ENCODE data around the gene LAMA4.

The LAMA4 gene

GRCh38 chr6:112235956-112236355 is 18.4 kb downstream of the LAMA4 start:
- H3K4me3 ChIP-seq (IDR thresholded peaks at IDR 0.05; ENCODE audit: insufficient read depth, low read depth, low read length): no peak overlapping the region
- TF ChIP-seq, protein P1, sequence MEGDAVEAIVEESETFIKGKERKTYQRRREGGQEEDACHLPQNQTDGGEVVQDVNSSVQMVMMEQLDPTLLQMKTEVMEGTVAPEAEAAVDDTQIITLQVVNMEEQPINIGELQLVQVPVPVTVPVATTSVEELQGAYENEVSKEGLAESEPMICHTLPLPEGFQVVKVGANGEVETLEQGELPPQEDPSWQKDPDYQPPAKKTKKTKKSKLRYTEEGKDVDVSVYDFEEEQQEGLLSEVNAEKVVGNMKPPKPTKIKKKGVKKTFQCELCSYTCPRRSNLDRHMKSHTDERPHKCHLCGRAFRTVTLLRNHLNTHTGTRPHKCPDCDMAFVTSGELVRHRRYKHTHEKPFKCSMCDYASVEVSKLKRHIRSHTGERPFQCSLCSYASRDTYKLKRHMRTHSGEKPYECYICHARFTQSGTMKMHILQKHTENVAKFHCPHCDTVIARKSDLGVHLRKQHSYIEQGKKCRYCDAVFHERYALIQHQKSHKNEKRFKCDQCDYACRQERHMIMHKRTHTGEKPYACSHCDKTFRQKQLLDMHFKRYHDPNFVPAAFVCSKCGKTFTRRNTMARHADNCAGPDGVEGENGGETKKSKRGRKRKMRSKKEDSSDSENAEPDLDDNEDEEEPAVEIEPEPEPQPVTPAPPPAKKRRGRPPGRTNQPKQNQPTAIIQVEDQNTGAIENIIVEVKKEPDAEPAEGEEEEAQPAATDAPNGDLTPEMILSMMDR (conservative IDR thresholded peaks at IDR 0.05; ENCODE audit: low read depth, low read length): no peak
- H3K4me1 ChIP-seq (ENCODE audit: low read depth, poor library complexity, severe bottlenecking): no peaks in the 10 kb centered on the region
- no peak overlapping the region for H2AFZ ChIP-seq (ENCODE audit: low read depth)
- H3K27ac ChIP-seq: no peak overlapping the region
- no peak overlapping the region for H3K4me2 ChIP-seq
- H4K20me1 ChIP-seq (ENCODE audit: insufficient read depth): no peaks in the 10 kb centered on the region
- no peak overlapping the region for H3K9ac ChIP-seq
- H3K79me2 ChIP-seq (ENCODE audit: insufficient read depth, low read depth): no peaks in the 10 kb centered on the region
- no peaks in the 10 kb centered on the region for H3K36me3 ChIP-seq (ENCODE audit: insufficient read depth)
- H3K27me3 ChIP-seq (ENCODE audit: insufficient read depth, low read depth): no peaks in the 10 kb centered on the region

DNA sequence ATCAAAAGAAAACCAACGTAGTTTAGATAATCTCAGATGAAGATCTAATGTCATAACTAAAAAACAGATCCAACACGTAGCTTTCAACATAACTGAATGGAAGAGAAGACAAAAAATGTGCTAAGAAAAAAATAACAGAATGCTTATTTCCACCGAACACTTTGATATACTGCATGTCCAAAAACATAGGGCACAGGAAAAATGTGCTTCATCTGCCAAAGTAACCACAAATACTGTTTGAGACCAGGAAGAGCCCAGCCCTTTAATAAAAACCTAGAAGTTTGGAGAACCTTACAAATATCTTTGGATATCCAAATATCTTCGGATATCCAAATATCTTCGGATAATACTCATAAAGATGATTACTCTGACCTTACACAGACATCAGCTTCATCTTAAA is 19.8 kb downstream of the LAMA4 start:
- Histone ChIP-seq H3K4me1 (ENCODE audit: low read depth, poor library complexity, severe bottlenecking) (no peaks in the 10 kb centered on the region), H3K4me2 (no peak overlapping the region), H4K20me1 (ENCODE audit: insufficient read depth) (no peaks in the 10 kb centered on the region), H2AFZ (ENCODE audit: low read depth) (no peak overlapping the region), H3K27me3 (ENCODE audit: insufficient read depth, low read depth) (no peaks in the 10 kb centered on the region), H3K9ac (no peak overlapping the region), H3K27ac (no peak overlapping the region), H3K79me2 (ENCODE audit: insufficient read depth, low read depth) (no peaks in the 10 kb centered on the region), H3K36me3 (ENCODE audit: insufficient read depth) (no peaks in the 10 kb centered on the region), H3K4me3 (IDR thresholded peaks at IDR 0.05; ENCODE audit: insufficient read depth, low read depth, low read length) (no peak overlapping the region)
- TF ChIP-seq, protein P1 (conservative IDR thresholded peaks at IDR 0.05; ENCODE audit: low read depth, low read length): no peak

GRCh38 chr6:112233847-112234246 is 20.5 kb downstream of the LAMA4 start:
- Histone ChIP-seq H3K9ac (no peak overlapping the region), H3K27ac (no peak overlapping the region), H2AFZ (ENCODE audit: low read depth) (no peak overlapping the region), H3K79me2 (ENCODE audit: insufficient read depth, low read depth) (no peaks in the 10 kb centered on the region), H3K27me3 (ENCODE audit: insufficient read depth, low read depth) (no peaks in the 10 kb centered on the region), H4K20me1 (ENCODE audit: insufficient read depth) (no peaks in the 10 kb centered on the region), H3K4me1 (ENCODE audit: low read depth, poor library complexity, severe bottlenecking) (no peaks in the 10 kb centered on the region), H3K36me3 (ENCODE audit: insufficient read depth) (no peaks in the 10 kb centered on the region), H3K4me3 (IDR thresholded peaks at IDR 0.05; ENCODE audit: insufficient read depth, low read depth, low read length) (no peak overlapping the region), H3K4me2 (no peak overlapping the region)
- TF ChIP-seq, protein P1 (conservative IDR thresholded peaks at IDR 0.05; ENCODE audit: low read depth, low read length): no peak

GRCh38 chr6:112232845-112233256 is 21.5 kb downstream of the LAMA4 start:
- Histone ChIP-seq H3K79me2 (ENCODE audit: insufficient read depth, low read depth) (no peaks in the 10 kb centered on the region), H3K9ac (no peak overlapping the region), H3K27ac (no peak overlapping the region), H3K36me3 (ENCODE audit: insufficient read depth) (no peaks in the 10 kb centered on the region), H3K4me2 (no peak overlapping the region), H3K27me3 (ENCODE audit: insufficient read depth, low read depth) (no peaks in the 10 kb centered on the region), H2AFZ (ENCODE audit: low read depth) (no peak overlapping the region), H3K4me1 (ENCODE audit: low read depth, poor library complexity, severe bottlenecking) (no peaks in the 10 kb centered on the region), H4K20me1 (ENCODE audit: insufficient read depth) (no peaks in the 10 kb centered on the region), H3K4me3 (IDR thresholded peaks at IDR 0.05; ENCODE audit: insufficient read depth, low read depth, low read length) (no peak overlapping the region)
- TF ChIP-seq, protein P1 (conservative IDR thresholded peaks at IDR 0.05; ENCODE audit: low read depth, low read length): no peak

All from KMS-11 (cell line).